ENCODE data around the gene CAPN11. TPM values are rescaled to one million over a fixed set of nuclear protein-coding genes. Genes with fewer than 3 reads are reported as not detected.

Gene CAPN11
- polyA plus RNA-seq, 1 experiment, result 0.04 TPM

DNA sequence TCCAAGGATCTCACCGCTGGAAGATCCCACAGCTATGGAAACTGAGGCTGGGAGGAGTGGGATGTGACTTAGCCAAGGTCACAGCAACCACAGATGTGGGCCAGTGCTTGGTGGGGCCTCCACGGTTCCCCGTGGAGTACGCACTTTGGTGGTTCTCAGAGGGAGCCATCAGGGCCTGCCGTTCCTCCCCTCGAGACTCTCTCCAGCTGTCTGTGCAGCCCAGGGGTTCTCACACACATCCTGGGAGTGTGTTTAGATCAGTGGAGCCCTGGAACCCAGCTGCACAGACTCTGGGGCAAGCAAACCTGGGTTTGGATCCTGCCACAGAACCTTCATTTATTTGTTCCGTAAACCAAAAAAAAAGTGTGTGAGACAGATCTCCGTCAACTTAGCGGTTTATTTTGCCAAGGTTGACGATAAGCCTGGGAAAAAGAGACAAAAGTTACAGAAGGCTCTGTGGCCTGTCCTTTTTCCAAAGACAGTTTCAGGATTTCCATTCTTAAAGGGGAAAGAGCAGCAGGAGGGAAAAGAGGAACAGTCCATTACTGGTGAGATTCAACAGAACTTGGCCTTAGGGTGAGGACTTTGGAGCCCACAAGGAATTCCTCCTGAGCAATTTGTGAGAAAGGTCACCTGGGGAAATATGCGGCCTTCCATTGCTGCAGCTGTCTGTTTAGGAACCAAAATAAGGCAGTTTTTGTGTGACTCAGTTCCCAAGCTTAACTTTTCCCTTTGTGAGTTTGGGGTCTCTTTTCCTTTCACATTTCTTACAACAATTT lies 44.5 kb downstream of the CAPN11 start:
- H3K27me3 ChIP-seq (ENCODE audit: control insufficient read depth, insufficient read depth, low read length), result peaks cover 8% of the 10 kb centered on the region; the same call in 1 of the 2 replicates
- TF ChIP-seq, protein P1, sequence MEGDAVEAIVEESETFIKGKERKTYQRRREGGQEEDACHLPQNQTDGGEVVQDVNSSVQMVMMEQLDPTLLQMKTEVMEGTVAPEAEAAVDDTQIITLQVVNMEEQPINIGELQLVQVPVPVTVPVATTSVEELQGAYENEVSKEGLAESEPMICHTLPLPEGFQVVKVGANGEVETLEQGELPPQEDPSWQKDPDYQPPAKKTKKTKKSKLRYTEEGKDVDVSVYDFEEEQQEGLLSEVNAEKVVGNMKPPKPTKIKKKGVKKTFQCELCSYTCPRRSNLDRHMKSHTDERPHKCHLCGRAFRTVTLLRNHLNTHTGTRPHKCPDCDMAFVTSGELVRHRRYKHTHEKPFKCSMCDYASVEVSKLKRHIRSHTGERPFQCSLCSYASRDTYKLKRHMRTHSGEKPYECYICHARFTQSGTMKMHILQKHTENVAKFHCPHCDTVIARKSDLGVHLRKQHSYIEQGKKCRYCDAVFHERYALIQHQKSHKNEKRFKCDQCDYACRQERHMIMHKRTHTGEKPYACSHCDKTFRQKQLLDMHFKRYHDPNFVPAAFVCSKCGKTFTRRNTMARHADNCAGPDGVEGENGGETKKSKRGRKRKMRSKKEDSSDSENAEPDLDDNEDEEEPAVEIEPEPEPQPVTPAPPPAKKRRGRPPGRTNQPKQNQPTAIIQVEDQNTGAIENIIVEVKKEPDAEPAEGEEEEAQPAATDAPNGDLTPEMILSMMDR (IDR thresholded peaks at IDR 0.05; ENCODE audit: insufficient read depth, low read depth, low read length), result no peak
- no peak overlapping the region for H3K4me3 ChIP-seq (ENCODE audit: low read depth, low read length)
- ChIA-PET CTCF (interaction anchor here (1.3 to 1.8 kb wide), 3 partner anchors 18 to 32 kb away, joined by 4 to 5 read pairs (median 5); partner anchors contain the start of gene SLC29A1), POLR2A (no interaction called here)
- H3K36me3 ChIP-seq (ENCODE audit: control insufficient read depth, insufficient read depth, low read length), result no peaks in the 10 kb centered on the region
- DNase-seq (ENCODE audit: low read depth), result no peak

DNA sequence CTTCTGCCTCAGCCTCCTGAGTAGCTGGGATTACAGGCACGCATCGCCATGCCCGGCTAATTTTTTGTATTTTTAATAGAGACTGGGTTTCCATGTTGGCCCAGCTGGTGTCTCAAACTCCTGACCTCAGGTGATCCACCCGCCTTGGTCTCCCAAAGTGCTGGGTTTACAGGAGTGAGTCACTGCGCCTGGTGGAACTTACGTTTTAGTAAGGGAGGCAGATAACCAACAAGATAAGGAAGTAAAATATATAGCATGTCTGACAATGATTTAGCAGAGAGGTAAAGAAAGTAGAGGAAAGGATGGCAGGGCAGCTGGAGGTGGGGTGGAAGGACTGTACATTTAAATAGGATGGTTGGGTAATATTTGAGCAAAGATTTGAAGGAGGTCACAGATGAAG lies 45.3 kb downstream of the CAPN11 start:
- ChIA-PET CTCF (interaction anchor here (0.9 to 1.8 kb wide), 3 partner anchors 9 to 31 kb away, joined by 4 to 5 read pairs (median 5); no protein-coding TSS in a partner anchor), POLR2A (no interaction called here)
- no peaks in the 10 kb centered on the region for H3K36me3 ChIP-seq (ENCODE audit: control insufficient read depth, insufficient read depth, low read length)
- TF ChIP-seq, protein P1 (IDR thresholded peaks at IDR 0.05; ENCODE audit: insufficient read depth, low read depth, low read length), result no peak
- peaks cover 8% of the 10 kb centered on the region; the same call in 1 of the 2 replicates for H3K27me3 ChIP-seq (ENCODE audit: control insufficient read depth, insufficient read depth, low read length)
- no peak overlapping the region for H3K4me3 ChIP-seq (ENCODE audit: low read depth, low read length)
- DNase-seq (ENCODE audit: low read depth), result no peak

DNA sequence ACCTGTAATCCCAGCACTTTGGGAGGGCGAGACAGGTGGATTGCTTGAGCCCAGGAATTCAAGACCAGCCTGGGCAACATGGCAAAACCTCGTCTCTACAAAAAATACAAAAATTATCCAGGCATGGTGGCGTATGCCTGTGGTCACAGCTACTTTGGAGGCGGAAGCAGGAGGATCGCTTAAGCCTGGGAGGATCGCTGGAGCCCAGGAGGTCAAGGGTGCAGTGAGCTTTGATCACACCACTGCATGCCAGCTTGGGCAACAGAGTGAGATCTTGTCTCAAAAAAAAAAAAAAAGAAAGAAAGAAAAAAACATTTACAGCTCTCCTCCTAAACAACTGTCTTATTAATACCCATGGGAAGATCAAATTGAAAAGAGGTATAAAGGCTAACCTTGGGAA lies 49.3 kb downstream of the CAPN11 start:
- POLR2A ChIA-PET, result no interaction called here

DNA sequence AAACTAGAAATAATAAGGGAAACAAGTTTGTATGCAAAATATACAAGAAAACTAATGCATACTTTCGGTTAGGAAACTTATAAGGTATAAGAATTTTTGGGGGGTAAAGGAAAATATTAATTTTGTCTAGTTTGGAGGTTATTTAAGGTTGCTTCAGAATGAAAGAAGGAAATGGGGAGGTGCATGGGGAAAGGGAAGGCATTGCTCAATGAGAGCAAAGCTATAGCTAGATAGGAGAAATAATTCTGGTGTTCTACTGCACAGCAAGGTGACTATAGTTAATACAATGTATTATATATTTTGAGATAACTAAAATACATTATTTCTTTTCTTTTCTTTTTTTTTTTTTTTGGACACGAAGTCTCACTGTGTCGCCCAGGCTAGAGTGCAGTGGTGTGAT lies 52.7 kb downstream of the CAPN11 start:
- Histone ChIP-seq H3K4me3 (ENCODE audit: low read depth, low read length) (no peak overlapping the region), H3K27me3 (ENCODE audit: control insufficient read depth, insufficient read depth, low read length) (peaks cover 6% of the 10 kb centered on the region), H3K36me3 (ENCODE audit: control insufficient read depth, insufficient read depth, low read length) (no peaks in the 10 kb centered on the region)
- DNase-seq (ENCODE audit: low read depth), result no peak
- CTCF ChIA-PET, result interaction anchor here (1.0 to 2.5 kb wide), 4 partner anchors 8 to 45 kb away, joined by 4 to 6 read pairs (median 4); no protein-coding TSS in a partner anchor
- POLR2A ChIA-PET, result no interaction called here
- TF ChIP-seq, protein P1 (IDR thresholded peaks at IDR 0.05; ENCODE audit: insufficient read depth, low read depth, low read length), result no peak

More for the DNA sequence above, 49.3 kb downstream of the CAPN11 start:
- TF ChIP-seq, protein P1 (IDR thresholded peaks at IDR 0.05; ENCODE audit: insufficient read depth, low read depth, low read length), result no peak
- CTCF ChIA-PET, result interaction anchor here (0.7 to 2.3 kb wide), 4 partner anchors 16 to 1170 kb away, joined by 3 to 5 read pairs (median 3); partner anchors contain the start of gene SLC29A1
- Histone ChIP-seq H3K27me3 (ENCODE audit: control insufficient read depth, insufficient read depth, low read length) (peaks cover 6% of the 10 kb centered on the region), H3K4me3 (ENCODE audit: low read depth, low read length) (no peak overlapping the region), H3K36me3 (ENCODE audit: control insufficient read depth, insufficient read depth, low read length) (no peaks in the 10 kb centered on the region)
- DNase-seq (ENCODE audit: low read depth), result no peak

DNA sequence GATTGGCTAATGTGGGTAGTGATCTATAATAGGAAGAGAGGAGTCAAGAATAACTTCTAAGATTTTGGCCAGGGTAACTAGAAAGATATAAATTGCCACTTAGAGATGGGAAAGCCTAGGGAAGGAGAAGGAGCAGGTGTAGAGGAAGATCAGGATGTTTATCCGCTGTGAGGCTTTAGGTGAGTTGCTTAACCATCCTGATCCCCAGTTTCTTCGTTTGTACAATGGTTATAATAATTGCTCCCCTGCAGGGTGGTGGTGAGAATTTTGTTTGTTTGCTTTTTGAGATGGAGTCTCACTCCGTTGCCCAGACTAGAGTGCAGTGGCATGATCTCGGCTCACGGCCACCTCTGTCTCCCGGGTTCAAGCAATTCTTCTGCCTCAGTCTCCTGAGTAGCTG lies 55.7 kb downstream of the CAPN11 start:
- CTCF ChIA-PET, result interaction anchor here (1.5 to 1.8 kb wide), 3 partner anchors 13 to 22 kb away, joined by 3 to 4 read pairs (median 3); no protein-coding TSS in a partner anchor

More for the DNA sequence above, 55.7 kb downstream of the CAPN11 start:
- TF ChIP-seq, protein P1 (IDR thresholded peaks at IDR 0.05; ENCODE audit: insufficient read depth, low read depth, low read length), result no peak
- POLR2A ChIA-PET, result no interaction called here
- Histone ChIP-seq H3K4me3 (ENCODE audit: low read depth, low read length) (no peak overlapping the region), H3K36me3 (ENCODE audit: control insufficient read depth, insufficient read depth, low read length) (no peaks in the 10 kb centered on the region), H3K27me3 (ENCODE audit: control insufficient read depth, insufficient read depth, low read length) (peaks cover 6% of the 10 kb centered on the region)
- no peak for DNase-seq (ENCODE audit: low read depth)
